KMS-11 (cell line): ENCODE data around the gene WFDC1.

Experiments
- H2AFZ ChIP-seq: fragments of 200-600 bp; sonication (generic); 2 replicates; pipeline ENCODE4 v1.6.1; 2016; ENCODE audit warnings: antibody characterized with exemption, mixed run types, low read depth
- H3K27ac ChIP-seq: fragments of 200-600 bp; sonication (generic); 2 replicates; pipeline ENCODE4 v1.6.1; 2016; ENCODE audit warnings: mild to moderate bottlenecking, mixed run types
- H3K27me3 ChIP-seq: fragments of 200-600 bp; sonication (generic); 2 replicates; pipeline ENCODE4 v1.6.1; 2017; ENCODE audit warnings: mild to moderate bottlenecking, low read depth, mixed run types, moderate library complexity; ENCODE audit not compliant: insufficient read depth
- H3K36me3 ChIP-seq: fragments of 200-600 bp; sonication (generic); 2 replicates; pipeline ENCODE4 v1.6.1; 2017; ENCODE audit warnings: mild to moderate bottlenecking, mixed run types; ENCODE audit not compliant: insufficient read depth
- H3K4me1 ChIP-seq: fragments of 200-600 bp; sonication (generic); 2 replicates; pipeline ENCODE4 v1.6.1; 2016; ENCODE audit warnings: mild to moderate bottlenecking, low read depth, mixed run types; ENCODE audit not compliant: poor library complexity, severe bottlenecking
- H3K4me2 ChIP-seq: fragments of 200-600 bp; sonication (generic); 2 replicates; pipeline ENCODE4 v1.7.0; 2016; ENCODE audit warnings: mild to moderate bottlenecking, mixed run types
- H3K4me3 ChIP-seq: fragments of 200-600 bp; sonication (generic); IDR thresholded peaks from 2 replicates; pipeline ENCODE4 v1.6.1; 2017; ENCODE audit warnings: low read depth, low read length, mixed read lengths; ENCODE audit not compliant: insufficient read depth
- H3K79me2 ChIP-seq: fragments of 200-600 bp; sonication (generic); 2 replicates; pipeline ENCODE4 v1.6.1; 2016; ENCODE audit warnings: low read depth, mixed run types; ENCODE audit not compliant: insufficient read depth
- H3K9ac ChIP-seq: fragments of 200-600 bp; sonication (generic); 2 replicates; pipeline ENCODE4 v1.6.1; 2016; ENCODE audit warnings: mild to moderate bottlenecking, mixed run types
- H4K20me1 ChIP-seq: fragments of 200-600 bp; sonication (generic); 2 replicates; pipeline ENCODE4 v1.6.1; 2016; ENCODE audit warnings: mild to moderate bottlenecking, mixed run types; ENCODE audit not compliant: insufficient read depth
- CTCF ChIP-seq: fragments of 200-600 bp; sonication (generic); conservative IDR thresholded peaks from 2 replicates; pipeline ENCODE4 v1.6.1; 2017; ENCODE audit warnings: low read depth, mild to moderate bottlenecking, antibody characterized with exemption, low read length, moderate library complexity, mixed read lengths

The WFDC1 gene

GRCh38 chr16:84277244-84277823 is 17.3 kb upstream of the WFDC1 start:
- Histone ChIP-seq H3K4me3 (no peak overlapping the region), H3K79me2 (no peaks in the 10 kb centered on the region), H4K20me1 (no peaks in the 10 kb centered on the region), H3K27ac (no peak overlapping the region), H3K4me1 (no peaks in the 10 kb centered on the region), H3K27me3 (peaks cover 60% of the 10 kb centered on the region), H2AFZ (no peak overlapping the region), H3K36me3 (no peaks in the 10 kb centered on the region), H3K9ac (no peak overlapping the region), H3K4me2 (no peak overlapping the region)
- peak; percentile 77 for TF ChIP-seq CTCF

GRCh38 chr16:84278333-84278732 is 16.3 kb upstream of the WFDC1 start:
- Histone ChIP-seq H3K4me3 (no peak overlapping the region), H3K27ac (no peak overlapping the region), H3K4me2 (no peak overlapping the region), H3K4me1 (no peaks in the 10 kb centered on the region), H2AFZ (no peak overlapping the region), H3K9ac (no peak overlapping the region), H3K27me3 (peaks cover 62% of the 10 kb centered on the region), H3K36me3 (no peaks in the 10 kb centered on the region), H3K79me2 (no peaks in the 10 kb centered on the region), H4K20me1 (no peaks in the 10 kb centered on the region)
- TF ChIP-seq CTCF = no peak

- Histone ChIP-seq H3K4me2 (no peak overlapping the region), H3K27me3 (peaks cover 67% of the 10 kb centered on the region), H3K4me1 (no peaks in the 10 kb centered on the region), H3K79me2 (no peaks in the 10 kb centered on the region), H4K20me1 (no peaks in the 10 kb centered on the region), H2AFZ (no peak overlapping the region), H3K4me3 (no peak overlapping the region), H3K9ac (no peak overlapping the region), H3K27ac (no peak overlapping the region), H3K36me3 (no peaks in the 10 kb centered on the region)
- no peak for TF ChIP-seq CTCF
These were observed 15.7 kb upstream of the WFDC1 start for GRCh38 chr16:84278968-84279367.

GRCh38 chr16:84279881-84280280 is 14.8 kb upstream of the WFDC1 start:
- TF ChIP-seq CTCF = no peak
- no peak overlapping the region for H3K27ac ChIP-seq
- H3K4me2 ChIP-seq = no peak overlapping the region
- H3K9ac ChIP-seq = no peak overlapping the region
- no peaks in the 10 kb centered on the region for H3K36me3 ChIP-seq
- H2AFZ ChIP-seq = no peak overlapping the region
- H3K4me3 ChIP-seq = no peak overlapping the region
- H3K79me2 ChIP-seq = no peaks in the 10 kb centered on the region
- H4K20me1 ChIP-seq = no peaks in the 10 kb centered on the region
- peaks cover 69% of the 10 kb centered on the region for H3K27me3 ChIP-seq
- H3K4me1 ChIP-seq = no peaks in the 10 kb centered on the region

DNA sequence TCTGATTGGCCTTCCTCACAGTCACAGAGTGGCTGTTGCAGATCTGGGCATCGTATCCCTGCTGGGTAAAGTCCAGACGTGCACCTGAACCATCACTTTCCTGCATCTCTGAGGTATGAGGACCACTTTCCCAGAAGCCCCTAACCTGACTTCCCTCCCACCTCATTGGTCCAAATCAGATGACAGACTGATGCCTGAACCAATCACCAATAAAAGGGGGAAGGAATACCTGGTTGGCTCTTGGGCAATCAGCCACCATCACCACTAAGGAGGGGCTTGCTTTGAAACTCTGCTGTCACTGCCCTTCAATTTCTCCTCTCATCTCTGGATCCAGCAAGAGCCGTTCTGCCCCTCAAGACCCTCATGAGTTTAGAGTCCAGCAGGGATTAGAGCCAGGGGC is 13.6 kb upstream of the WFDC1 start:
- H3K27ac ChIP-seq = no peak overlapping the region

More for the DNA sequence above, 13.6 kb upstream of the WFDC1 start:
- Histone ChIP-seq H3K4me1 (no peaks in the 10 kb centered on the region), H3K9ac (no peak overlapping the region), H4K20me1 (no peaks in the 10 kb centered on the region), H3K4me2 (no peak overlapping the region), H3K79me2 (no peaks in the 10 kb centered on the region), H3K27me3 (peaks cover 78% of the 10 kb centered on the region), H2AFZ (no peak overlapping the region), H3K4me3 (no peak overlapping the region), H3K36me3 (no peaks in the 10 kb centered on the region)
- TF ChIP-seq CTCF = no peak
